ENCODE measurements around the gene UEVLD.

Gene UEVLD

GRCh38 chr11:18522388-18522787 lies 66.1 kb downstream of the UEVLD start:
- H3K27ac ChIP-seq (ENCODE audit: insufficient read depth in 1 of 2, low read depth in 1 of 2, low read length in 2 of 2, poor library complexity in 1 of 2, severe bottlenecking in 2 of 2) = no peak overlapping the region
- 86% methylated on average over 4 of the region's 4 CpGs for WGBS (ENCODE audit: insufficient coverage)
- H3K27me3 ChIP-seq (replicated peaks in 2 of 5; ENCODE audit: control insufficient read depth in 4 of 5, insufficient read depth in 5 of 5, low read length in 4 of 5) = no peaks in the 10 kb centered on the region
- DNase-seq = peak; percentile 18 to 46 (median 44)
- H3K4me1 ChIP-seq (ENCODE audit: control extremely low read depth in 1 of 4, control insufficient read depth in 4 of 4, insufficient read depth in 4 of 4, low read length in 3 of 4) = peaks cover 0 to 13% (median 5%) of the 10 kb centered on the region in 4 experiments
- no peak overlapping the region for H3K4me3 ChIP-seq (ENCODE audit: control insufficient read depth in 1 of 7, extremely low read depth in 1 of 7, insufficient read depth in 4 of 7, low read depth in 2 of 7, low read length in 6 of 7)
- CTCF ChIA-PET = interaction anchor here (1.1 to 2.3 kb wide), 6 partner anchors 12 to 200 kb away, joined by 3 to 6 read pairs (median 4); no protein-coding TSS in a partner anchor
- POLR2A ChIA-PET = no interaction called here
- H3K9me3 ChIP-seq (ENCODE audit: control extremely low read depth in 1 of 5, control insufficient read depth in 4 of 5, insufficient read depth in 2 of 5, low read depth in 1 of 5, low read length in 4 of 5) = no peaks in the 10 kb centered on the region
- peaks cover 2 to 10% (median 9%) of the 10 kb centered on the region in 4 experiments for H3K36me3 ChIP-seq (ENCODE audit: control insufficient read depth in 4 of 4, insufficient read depth in 4 of 4, low read length in 3 of 4)

GRCh38 chr11:18521122-18521521 lies 67.4 kb downstream of the UEVLD start:
- Histone ChIP-seq H3K4me3 (ENCODE audit: control insufficient read depth in 1 of 7, extremely low read depth in 1 of 7, insufficient read depth in 4 of 7, low read depth in 2 of 7, low read length in 6 of 7) (no peak overlapping the region), H3K27ac (ENCODE audit: insufficient read depth in 1 of 2, low read depth in 1 of 2, low read length in 2 of 2, poor library complexity in 1 of 2, severe bottlenecking in 2 of 2) (no peak overlapping the region), H3K4me1 (ENCODE audit: control extremely low read depth in 1 of 4, control insufficient read depth in 4 of 4, insufficient read depth in 4 of 4, low read length in 3 of 4) (peaks cover 0 to 10% (median 4%) of the 10 kb centered on the region in 4 experiments), H3K27me3 (replicated peaks in 2 of 5; ENCODE audit: control insufficient read depth in 4 of 5, insufficient read depth in 5 of 5, low read length in 4 of 5) (no peaks in the 10 kb centered on the region), H3K9me3 (ENCODE audit: control extremely low read depth in 1 of 5, control insufficient read depth in 4 of 5, insufficient read depth in 2 of 5, low read depth in 1 of 5, low read length in 4 of 5) (no peaks in the 10 kb centered on the region), H3K36me3 (ENCODE audit: control insufficient read depth in 4 of 4, insufficient read depth in 4 of 4, low read length in 3 of 4) (peaks cover 2 to 10% (median 9%) of the 10 kb centered on the region in 4 experiments)
- ChIA-PET CTCF (interaction anchor here (1.2 to 2.3 kb wide), 2 partner anchors 11 to 12 kb away, joined by 5 to 6 read pairs; no protein-coding TSS in a partner anchor), POLR2A (no interaction called here)
- DNase-seq = no peak
- WGBS (ENCODE audit: insufficient coverage) = 100% methylated on average over 1 of the region's 3 CpGs

DNA sequence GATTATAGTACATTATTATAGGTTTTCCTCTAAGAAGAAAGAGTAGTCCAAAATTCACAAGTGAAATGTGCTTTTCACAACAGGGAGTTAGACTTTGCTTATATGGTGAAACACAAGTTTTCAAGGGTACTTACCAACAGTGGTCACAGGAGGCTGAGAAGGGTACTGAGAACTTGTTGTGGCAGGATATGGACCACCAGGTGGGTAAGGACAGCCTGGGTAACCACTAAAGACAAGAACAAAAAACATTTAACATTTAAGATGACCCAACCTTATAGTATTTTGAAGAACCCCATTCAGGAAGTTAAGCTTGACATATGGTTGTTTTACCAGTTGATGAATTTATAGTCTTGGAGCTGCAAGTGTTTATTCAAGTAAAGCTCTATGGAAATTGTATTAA lies 86.2 kb downstream of the UEVLD start:
- H3K27me3 ChIP-seq (replicated peaks in 2 of 5; ENCODE audit: control insufficient read depth in 4 of 5, insufficient read depth in 5 of 5, low read length in 4 of 5) = no peaks in the 10 kb centered on the region
- POLR2A ChIA-PET = no interaction called here
- no peak overlapping the region for H3K27ac ChIP-seq (ENCODE audit: insufficient read depth in 1 of 2, low read depth in 1 of 2, low read length in 2 of 2, poor library complexity in 1 of 2, severe bottlenecking in 2 of 2)
- peaks cover 15 to 67% (median 36%) of the 10 kb centered on the region in 4 experiments for H3K36me3 ChIP-seq (ENCODE audit: control insufficient read depth in 4 of 4, insufficient read depth in 4 of 4, low read length in 3 of 4)
- CTCF ChIA-PET = interaction anchor here (0.6 to 2.2 kb wide), 4 partner anchors 8 to 57 kb away, joined by 3 to 12 read pairs (median 4); no protein-coding TSS in a partner anchor
- DNase-seq = peak in 2 of 3 donors; percentile 13 to 53
- H3K4me3 ChIP-seq (ENCODE audit: control insufficient read depth in 1 of 7, extremely low read depth in 1 of 7, insufficient read depth in 4 of 7, low read depth in 2 of 7, low read length in 6 of 7) = no peak overlapping the region
- no peaks in the 10 kb centered on the region for H3K9me3 ChIP-seq (ENCODE audit: control extremely low read depth in 1 of 5, control insufficient read depth in 4 of 5, insufficient read depth in 2 of 5, low read depth in 1 of 5, low read length in 4 of 5)
- no peaks in the 10 kb centered on the region for H3K4me1 ChIP-seq (ENCODE audit: control extremely low read depth in 1 of 4, control insufficient read depth in 4 of 4, insufficient read depth in 4 of 4, low read length in 3 of 4)

GRCh38 chr11:18501629-18502028 lies 86.9 kb downstream of the UEVLD start:
- ChIA-PET CTCF (interaction anchor here (1.5 kb wide), 1 partner anchor 12 kb away, joined by 12 read pairs; no protein-coding TSS in a partner anchor), POLR2A (no interaction called here)
- DNase-seq = peak in 1 of 3 donors; percentile 10
- Histone ChIP-seq H3K36me3 (ENCODE audit: control insufficient read depth in 4 of 4, insufficient read depth in 4 of 4, low read length in 3 of 4) (peaks cover 16 to 67% (median 34%) of the 10 kb centered on the region in 4 experiments), H3K27me3 (replicated peaks in 2 of 5; ENCODE audit: control insufficient read depth in 4 of 5, insufficient read depth in 5 of 5, low read length in 4 of 5) (no peaks in the 10 kb centered on the region), H3K9me3 (ENCODE audit: control extremely low read depth in 1 of 5, control insufficient read depth in 4 of 5, insufficient read depth in 2 of 5, low read depth in 1 of 5, low read length in 4 of 5) (no peaks in the 10 kb centered on the region), H3K4me1 (ENCODE audit: control extremely low read depth in 1 of 4, control insufficient read depth in 4 of 4, insufficient read depth in 4 of 4, low read length in 3 of 4) (no peaks in the 10 kb centered on the region), H3K27ac (ENCODE audit: insufficient read depth in 1 of 2, low read depth in 1 of 2, low read length in 2 of 2, poor library complexity in 1 of 2, severe bottlenecking in 2 of 2) (no peak overlapping the region), H3K4me3 (ENCODE audit: control insufficient read depth in 1 of 7, extremely low read depth in 1 of 7, insufficient read depth in 4 of 7, low read depth in 2 of 7, low read length in 6 of 7) (no peak overlapping the region)
- no CpG with 5 or more reads among the region's 1 CpG for WGBS (ENCODE audit: insufficient coverage)

GRCh38 chr11:18498039-18498438 lies 90.5 kb downstream of the UEVLD start:
- no peak for DNase-seq
- no peaks in the 10 kb centered on the region for H3K9me3 ChIP-seq (ENCODE audit: control extremely low read depth in 1 of 5, control insufficient read depth in 4 of 5, insufficient read depth in 2 of 5, low read depth in 1 of 5, low read length in 4 of 5)
- CTCF ChIA-PET = interaction anchor here (0.8 kb wide), 1 partner anchor 347 kb away, joined by 3 read pairs; no protein-coding TSS in a partner anchor
- no peak overlapping the region for H3K27ac ChIP-seq (ENCODE audit: insufficient read depth in 1 of 2, low read depth in 1 of 2, low read length in 2 of 2, poor library complexity in 1 of 2, severe bottlenecking in 2 of 2)
- peaks cover 14 to 61% (median 29%) of the 10 kb centered on the region in 4 experiments for H3K36me3 ChIP-seq (ENCODE audit: control insufficient read depth in 4 of 4, insufficient read depth in 4 of 4, low read length in 3 of 4)
- 100% methylated on average over 1 of the region's 1 CpG for WGBS (ENCODE audit: insufficient coverage)
- POLR2A ChIA-PET = no interaction called here
- H3K4me3 ChIP-seq (ENCODE audit: control insufficient read depth in 1 of 7, extremely low read depth in 1 of 7, insufficient read depth in 4 of 7, low read depth in 2 of 7, low read length in 6 of 7) = no peak overlapping the region
- H3K4me1 ChIP-seq (ENCODE audit: control extremely low read depth in 1 of 4, control insufficient read depth in 4 of 4, insufficient read depth in 4 of 4, low read length in 3 of 4) = peaks cover 0 to 4% (median 1%) of the 10 kb centered on the region in 4 experiments
- H3K27me3 ChIP-seq (replicated peaks in 2 of 5; ENCODE audit: control insufficient read depth in 4 of 5, insufficient read depth in 5 of 5, low read length in 4 of 5) = no peaks in the 10 kb centered on the region

DNA sequence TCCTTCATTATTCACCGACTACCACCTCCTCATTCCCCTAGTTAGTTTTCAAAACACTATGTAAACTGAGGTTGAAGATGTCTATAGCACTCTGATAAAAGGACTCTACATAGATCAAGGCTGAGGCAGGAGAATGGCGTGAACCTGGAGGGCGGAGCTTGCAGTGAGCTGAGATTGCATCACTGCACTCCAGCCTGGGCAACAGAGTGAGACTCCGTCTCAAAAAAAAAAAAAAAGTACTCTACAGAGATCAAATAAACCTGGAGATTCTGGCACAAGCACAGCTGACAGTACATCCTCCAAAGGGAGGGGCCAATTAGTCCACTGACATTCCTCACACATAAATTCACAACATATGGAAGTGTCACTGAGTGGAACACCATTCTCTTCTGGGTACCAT lies 92.8 kb downstream of the UEVLD start:
- no peak overlapping the region for H3K4me3 ChIP-seq (ENCODE audit: control insufficient read depth in 1 of 7, extremely low read depth in 1 of 7, insufficient read depth in 4 of 7, low read depth in 2 of 7, low read length in 6 of 7)
- H3K4me1 ChIP-seq (ENCODE audit: control extremely low read depth in 1 of 4, control insufficient read depth in 4 of 4, insufficient read depth in 4 of 4, low read length in 3 of 4) = peaks cover 0 to 4% (median 1%) of the 10 kb centered on the region in 4 experiments
- H3K27me3 ChIP-seq (replicated peaks in 2 of 5; ENCODE audit: control insufficient read depth in 4 of 5, insufficient read depth in 5 of 5, low read length in 4 of 5) = no peaks in the 10 kb centered on the region
- H3K9me3 ChIP-seq (ENCODE audit: control extremely low read depth in 1 of 5, control insufficient read depth in 4 of 5, insufficient read depth in 2 of 5, low read depth in 1 of 5, low read length in 4 of 5) = no peaks in the 10 kb centered on the region
- ChIA-PET POLR2A (interaction anchor here (0.6 kb wide), 1 partner anchor 50 kb away, joined by 3 read pairs; no protein-coding TSS in a partner anchor), CTCF (interaction anchor here (1.4 kb wide), 1 partner anchor 10 kb away, joined by 3 read pairs; no protein-coding TSS in a partner anchor)
- no peak for DNase-seq
- 100% methylated on average over 2 of the region's 4 CpGs for WGBS (ENCODE audit: insufficient coverage)
- peaks cover 12 to 60% (median 29%) of the 10 kb centered on the region in 4 experiments for H3K36me3 ChIP-seq (ENCODE audit: control insufficient read depth in 4 of 4, insufficient read depth in 4 of 4, low read length in 3 of 4)
- H3K27ac ChIP-seq (ENCODE audit: insufficient read depth in 1 of 2, low read depth in 1 of 2, low read length in 2 of 2, poor library complexity in 1 of 2, severe bottlenecking in 2 of 2) = no peak overlapping the region

DNA sequence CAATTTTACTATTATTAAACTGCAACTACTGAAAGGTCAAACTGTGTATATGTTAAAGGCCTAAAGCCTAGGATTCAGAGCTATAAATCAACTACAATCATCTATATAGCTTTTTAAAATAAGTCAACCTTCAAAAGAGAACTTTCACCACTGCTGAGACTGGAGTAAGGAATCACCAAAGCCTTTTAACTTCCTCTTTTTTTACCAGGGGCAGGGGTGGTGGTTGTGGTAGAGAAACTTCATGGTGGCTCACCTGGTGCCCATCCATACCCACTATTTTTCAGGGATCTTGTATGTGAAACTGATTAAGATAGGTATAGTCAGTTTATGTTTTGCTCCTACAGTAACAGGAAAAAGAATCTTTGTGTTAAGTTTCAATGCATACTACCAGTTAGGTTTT lies 93.3 kb downstream of the UEVLD start:
- Histone ChIP-seq H3K4me1 (ENCODE audit: control extremely low read depth in 1 of 4, control insufficient read depth in 4 of 4, insufficient read depth in 4 of 4, low read length in 3 of 4) (peaks cover 0 to 4% (median 1%) of the 10 kb centered on the region in 4 experiments), H3K9me3 (ENCODE audit: control extremely low read depth in 1 of 5, control insufficient read depth in 4 of 5, insufficient read depth in 2 of 5, low read depth in 1 of 5, low read length in 4 of 5) (no peaks in the 10 kb centered on the region), H3K36me3 (ENCODE audit: control insufficient read depth in 4 of 4, insufficient read depth in 4 of 4, low read length in 3 of 4) (peaks cover 15 to 60% (median 31%) of the 10 kb centered on the region in 4 experiments), H3K27me3 (replicated peaks in 2 of 5; ENCODE audit: control insufficient read depth in 4 of 5, insufficient read depth in 5 of 5, low read length in 4 of 5) (no peaks in the 10 kb centered on the region), H3K4me3 (ENCODE audit: control insufficient read depth in 1 of 7, extremely low read depth in 1 of 7, insufficient read depth in 4 of 7, low read depth in 2 of 7, low read length in 6 of 7) (no peak overlapping the region), H3K27ac (ENCODE audit: insufficient read depth in 1 of 2, low read depth in 1 of 2, low read length in 2 of 2, poor library complexity in 1 of 2, severe bottlenecking in 2 of 2) (no peak overlapping the region)
- peak; percentile 17 to 74 (median 63) for DNase-seq
- ChIA-PET CTCF (interaction anchor here (1.4 to 1.7 kb wide), 2 partner anchors 8 to 11 kb away, joined by 3 to 6 read pairs; no protein-coding TSS in a partner anchor), POLR2A (interaction anchor here (0.6 kb wide), 1 partner anchor 50 kb away, joined by 3 read pairs; no protein-coding TSS in a partner anchor)
